Endothelial cell (in vitro differentiated cells): Measurements from ENCODE around the gene PROB1. TPM values are rescaled to one million over a fixed set of nuclear protein-coding genes. Genes with fewer than 3 reads are reported as not detected.

ENCODE experiments used
- DNase-seq: peaks from one replicate; pipeline ENCODE4 v3.0.0; 2021; ENCODE audit warnings: low spot score
- H3K27ac Mint-ChIP-seq: one replicate; pipeline ENCODE4 v1.8.0; 2021; ENCODE audit warnings: mixed read lengths, inconsistent platforms; ENCODE audit not compliant: unreplicated experiment
- H3K27me3 Mint-ChIP-seq: one replicate; pipeline ENCODE4 v1.8.0; 2021; ENCODE audit warnings: mild to moderate bottlenecking, moderate library complexity, mixed read lengths, inconsistent platforms; ENCODE audit not compliant: unreplicated experiment
- H3K36me3 Mint-ChIP-seq: one replicate; pipeline ENCODE4 v1.8.0; 2021; ENCODE audit warnings: mild to moderate bottlenecking, low read depth, mixed read lengths, inconsistent platforms; ENCODE audit not compliant: unreplicated experiment
- H3K4me1 Mint-ChIP-seq: one replicate; pipeline ENCODE4 v1.8.0; 2021; ENCODE audit warnings: mild to moderate bottlenecking, mixed read lengths, inconsistent platforms; ENCODE audit not compliant: unreplicated experiment
- H3K4me3 Mint-ChIP-seq: one replicate; pipeline ENCODE4 v1.8.0; 2021; ENCODE audit warnings: mild to moderate bottlenecking, mixed read lengths, inconsistent platforms; ENCODE audit not compliant: unreplicated experiment
- H3K9me3 Mint-ChIP-seq: one replicate; pipeline ENCODE4 v1.8.0; 2021; ENCODE audit warnings: mixed read lengths, inconsistent platforms; ENCODE audit not compliant: unreplicated experiment
- CTCF ChIP-seq: fragments of 200-600 bp; sonication (generic); IDR thresholded peaks from one replicate; pipeline ENCODE4 v1.5.0; 2021; ENCODE audit warnings: antibody characterized with exemption; ENCODE audit not compliant: unreplicated experiment
- total RNA-seq: library from RNA; stranded (reverse); fragmentation: NEBNext Ultra II Directional; extraction: Animal tissue kit (Norgen Biotek cat#: 25700); gene quantifications from one replicate; pipeline ENCODE4 v1.2.1, GENCODE V29; 2021; ENCODE audit not compliant: unreplicated experiment

The PROB1 gene
- total RNA-seq, 1 donor from 2014 or later = 7.3 TPM

- no peak overlapping the region for H3K4me3 Mint-ChIP-seq
- no peak overlapping the region for H3K27ac Mint-ChIP-seq
- peaks cover 6% of the 10 kb centered on the region for H3K36me3 Mint-ChIP-seq
- TF ChIP-seq CTCF = no peak
- no peak for DNase-seq
- no peaks in the 10 kb centered on the region for H3K9me3 Mint-ChIP-seq
- peaks cover 9% of the 10 kb centered on the region for H3K27me3 Mint-ChIP-seq
- H3K4me1 Mint-ChIP-seq = peaks cover 31% of the 10 kb centered on the region
These were observed 6.6 kb upstream of the PROB1 start for GRCh38 chr5:139401546-139401945.

DNA sequence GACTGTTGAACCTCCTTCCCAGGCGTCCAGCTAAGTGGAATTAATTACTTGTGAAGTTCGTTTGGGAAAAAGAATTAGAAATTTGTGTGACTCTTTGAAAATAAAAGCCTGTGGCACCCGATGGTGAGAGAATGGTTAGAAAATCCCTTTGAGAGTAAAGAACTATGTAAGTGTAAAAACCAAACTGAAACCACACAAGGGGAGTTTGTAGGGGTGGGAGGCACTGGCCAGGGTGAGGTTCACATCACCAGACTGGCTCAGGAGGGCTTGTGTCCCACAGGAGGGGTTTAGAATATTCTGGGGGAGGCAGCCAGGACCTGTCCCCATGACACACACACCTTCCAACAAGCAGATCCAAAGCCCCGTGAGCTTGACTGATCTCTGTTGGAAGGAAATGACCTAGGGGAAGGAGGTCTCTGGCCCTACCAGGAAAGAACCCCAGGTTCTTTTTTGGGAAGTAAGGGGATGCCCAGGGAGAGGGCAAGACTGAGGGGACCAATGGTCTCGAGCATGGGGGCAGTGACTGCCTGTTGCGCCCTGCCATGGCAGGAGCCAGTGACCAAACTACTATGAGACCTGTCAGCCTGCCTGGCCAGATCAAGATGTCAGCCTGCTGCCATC, 4.7 kb upstream of the PROB1 start:
- DNase-seq = no peak
- H3K9me3 Mint-ChIP-seq = no peaks in the 10 kb centered on the region
- H3K27ac Mint-ChIP-seq = no peak overlapping the region
- H3K27me3 Mint-ChIP-seq = peaks cover 16% of the 10 kb centered on the region
- peaks cover 9% of the 10 kb centered on the region for H3K36me3 Mint-ChIP-seq
- TF ChIP-seq CTCF = no peak
- H3K4me1 Mint-ChIP-seq = peaks cover 40% of the 10 kb centered on the region
- H3K4me3 Mint-ChIP-seq = peak overlapping the region; percentile 1

DNA sequence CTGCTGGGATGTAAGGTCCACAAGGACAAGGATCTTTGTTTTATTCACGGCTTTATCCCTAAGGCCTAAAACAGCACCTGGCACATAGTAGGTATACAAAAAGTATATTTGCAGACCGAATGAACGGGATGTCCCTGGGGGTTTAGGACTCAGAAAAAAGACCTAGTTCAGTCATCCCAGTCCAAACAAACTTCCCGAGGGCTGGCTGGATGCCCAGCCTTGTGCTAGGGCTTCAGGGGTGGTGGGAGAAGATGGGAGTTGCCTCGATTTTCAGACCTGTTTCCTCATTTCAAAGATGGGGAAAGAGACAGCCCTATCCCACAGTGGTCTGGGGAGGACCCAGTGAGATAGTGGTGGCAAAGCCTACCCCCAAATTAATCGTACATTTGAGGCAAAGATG, 3.0 kb upstream of the PROB1 start:
- DNase-seq = no peak
- no peak for TF ChIP-seq CTCF
- Mint-ChIP-seq H3K4me1 (peaks cover 27% of the 10 kb centered on the region), H3K27ac (peak overlapping the region; percentile 17), H3K36me3 (peaks cover 9% of the 10 kb centered on the region), H3K27me3 (peaks cover 14% of the 10 kb centered on the region), H3K9me3 (no peaks in the 10 kb centered on the region), H3K4me3 (no peak overlapping the region)

DNA sequence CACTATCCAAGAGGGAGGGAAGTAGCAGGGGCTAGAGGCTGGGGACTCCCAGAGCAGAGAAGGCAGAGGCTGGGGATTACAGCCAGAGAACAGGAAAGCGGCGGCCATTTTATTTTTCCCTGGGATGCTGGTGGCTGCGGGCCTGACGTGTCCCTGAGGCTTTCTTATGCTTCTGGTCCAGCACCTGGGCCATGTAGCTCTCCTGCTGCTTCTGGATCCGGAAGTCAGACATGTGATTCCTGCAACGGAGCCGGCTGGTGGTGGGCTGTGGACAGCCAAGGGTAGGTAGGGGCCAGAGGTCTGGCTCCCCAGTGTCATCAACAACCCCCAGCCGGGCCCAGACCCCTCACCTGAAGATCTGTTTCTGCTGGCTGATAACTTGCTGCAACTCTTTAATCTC, 1.8 kb upstream of the PROB1 start:
- no peak for DNase-seq
- Mint-ChIP-seq H3K27me3 (peaks cover 12% of the 10 kb centered on the region), H3K4me3 (peak overlapping the region; percentile 17), H3K4me1 (peaks cover 26% of the 10 kb centered on the region), H3K27ac (peak overlapping the region; percentile 93), H3K9me3 (no peaks in the 10 kb centered on the region), H3K36me3 (peaks cover 9% of the 10 kb centered on the region)
- no peak for TF ChIP-seq CTCF

DNA sequence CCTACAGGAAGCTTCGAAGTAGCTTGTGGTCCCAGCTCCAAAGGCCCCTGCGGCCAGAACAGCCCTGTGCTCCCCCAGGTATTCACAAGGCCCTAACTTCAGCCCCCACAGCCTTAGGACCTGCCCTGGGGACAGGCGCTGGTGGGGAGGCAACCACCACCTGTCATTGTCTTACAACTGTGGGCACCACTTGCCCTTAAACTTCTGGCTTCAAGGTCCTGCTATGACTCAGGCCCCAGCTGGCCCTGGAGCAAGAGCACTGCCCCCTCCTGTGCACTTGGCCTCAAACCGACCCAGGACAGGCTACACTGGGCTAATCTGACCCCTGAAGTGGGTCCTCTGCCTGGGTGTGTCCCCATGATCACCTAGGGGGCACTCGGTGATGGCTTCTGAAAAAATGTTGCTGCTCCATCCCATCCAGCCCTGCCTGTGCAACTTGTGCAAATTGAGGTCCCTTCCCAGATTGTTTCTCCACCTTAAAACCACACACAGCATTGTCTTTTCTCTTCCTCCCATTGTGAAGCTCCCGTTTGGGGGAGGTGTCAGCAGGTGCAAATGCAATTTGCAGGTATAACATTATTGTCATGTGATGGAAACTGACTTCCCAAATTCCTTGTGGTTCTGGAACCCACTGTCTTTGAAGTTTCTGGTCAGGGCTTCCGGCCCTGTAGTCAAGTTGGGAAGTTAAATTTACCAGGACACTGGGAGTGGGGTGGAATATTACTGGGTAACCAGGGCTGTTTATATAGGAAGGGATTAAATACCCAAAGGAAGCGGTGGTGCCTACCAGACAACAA, 1.1 kb upstream of the PROB1 start:
- Mint-ChIP-seq H3K27ac (peak overlapping the region; percentile 93), H3K27me3 (peaks cover 15% of the 10 kb centered on the region), H3K9me3 (no peaks in the 10 kb centered on the region), H3K4me1 (peaks cover 31% of the 10 kb centered on the region), H3K36me3 (peaks cover 9% of the 10 kb centered on the region), H3K4me3 (peak overlapping the region; percentile 87)
- no peak for TF ChIP-seq CTCF
- no peak for DNase-seq
